GM23248 (cell line): ENCODE data around the gene ST6GALNAC3. TPM values are rescaled to one million over a fixed set of nuclear protein-coding genes. Genes with fewer than 3 reads are reported as not detected.

Experiments
- DNase-seq: peaks from one replicate; pipeline ENCODE4 v3.0.0-alpha.2; 2015
- H2AFZ ChIP-seq: fragments of 200-600 bp; sonication (generic); 2 replicates; pipeline ENCODE4 v1.6.1; 2016; ENCODE audit warnings: antibody characterized with exemption
- H3F3A ChIP-seq: fragments of 200-600 bp; sonication (generic); 2 replicates; pipeline ENCODE4 v1.6.1; 2016; ENCODE audit warnings: mild to moderate bottlenecking, antibody characterized with exemption, mixed run types; ENCODE audit not compliant: insufficient read depth
- H3K27ac ChIP-seq: fragments of 200-600 bp; sonication (generic); 2 replicates; pipeline ENCODE4 v1.5.1; 2016; ENCODE audit warnings: mild to moderate bottlenecking
- H3K27me3 ChIP-seq: fragments of 200-600 bp; sonication (generic); replicated peaks from 2 replicates; pipeline ENCODE4 v1.6.1; 2016; ENCODE audit warnings: mild to moderate bottlenecking; ENCODE audit not compliant: insufficient read depth
- H3K36me3 ChIP-seq: fragments of 200-600 bp; sonication (generic); 2 replicates; pipeline ENCODE4 v1.6.1; 2016; ENCODE audit warnings: low read depth, mild to moderate bottlenecking
- H3K4me1 ChIP-seq: fragments of 200-600 bp; sonication (generic); 2 replicates; pipeline ENCODE4 v1.6.1; 2016; ENCODE audit warnings: mild to moderate bottlenecking; ENCODE audit not compliant: insufficient read depth
- H3K4me2 ChIP-seq: fragments of 200-600 bp; sonication (generic); one replicate; pipeline ENCODE4 v1.6.1; 2016; ENCODE audit warnings: mild to moderate bottlenecking; ENCODE audit not compliant: unreplicated experiment
- H3K4me3 ChIP-seq: fragments of 200-600 bp; sonication (generic); 2 replicates; pipeline ENCODE4 v1.5.1; 2016; ENCODE audit warnings: mild to moderate bottlenecking
- H3K79me2 ChIP-seq: fragments of 200-600 bp; sonication (generic); 2 replicates; pipeline ENCODE4 v1.6.1; 2016; ENCODE audit warnings: mild to moderate bottlenecking; ENCODE audit not compliant: insufficient read depth
- H3K9ac ChIP-seq: fragments of 200-600 bp; sonication (generic); 2 replicates; pipeline ENCODE4 v1.6.1; 2016; ENCODE audit warnings: mild to moderate bottlenecking
- H3K9me2 ChIP-seq: fragments of 200-600 bp; sonication (generic); 2 replicates; pipeline ENCODE4 v1.6.1; 2016; ENCODE audit warnings: mixed run types, mild to moderate bottlenecking, moderate library complexity; ENCODE audit not compliant: insufficient read depth
- H3K9me3 ChIP-seq: fragments of 200-600 bp; sonication (generic); one replicate; pipeline ENCODE4 v1.6.1; 2017; ENCODE audit warnings: low read depth
- H4K20me1 ChIP-seq: fragments of 200-600 bp; sonication (generic); 2 replicates; pipeline ENCODE4 v1.6.0; 2016; ENCODE audit not compliant: insufficient read depth
- EZH2 ChIP-seq: fragments of 200-600 bp; sonication (generic); IDR thresholded peaks from 2 replicates; pipeline ENCODE4 v1.6.1; 2018; ENCODE audit warnings: antibody characterized with exemption, mild to moderate bottlenecking; ENCODE audit not compliant: insufficient read depth, poor library complexity, severe bottlenecking
- EZH2phosphoT487 ChIP-seq: fragments of 200-600 bp; sonication (generic); IDR thresholded peaks from 2 replicates; pipeline ENCODE4 v1.6.1; 2018; ENCODE audit warnings: antibody characterized with exemption, moderate library complexity, mild to moderate bottlenecking, low read depth; ENCODE audit not compliant: insufficient read depth
- WGBS, 2 experiments: methylation state at CpG; one replicate each; pipeline ENCODE4 v1.1.6; 2015 to 2017; ENCODE audit warnings: low lambda C conversion rate in 2 of 2, low coverage in 1 of 2; ENCODE audit errors: missing lambda C conversion rate in 2 of 2; 5-methylcytosine and 5-hydroxymethylcytosine counted together
- in situ Hi-C: fragments of 300-500 bp; cut with MboI; formaldehyde crosslinking; loops from 2 replicates; pipeline ENCODE4 v1.15.0; 2020
- polyA plus RNA-seq: library from polyadenylated mRNA; unstranded; fragments of >200 nt; fragmentation: Nextera tagmentation; extraction: Ambion mirVana; gene quantifications from 2 replicates; pipeline ENCODE4 v1.2.1, GENCODE V29; 2016
- total RNA-seq: library from RNA; depleted of rRNA; stranded (reverse); fragments of >200 nt; shearing (Covaris generic); gene quantifications from 2 replicates; pipeline ENCODE4 v1.2.3, GENCODE V29; 2014

The ST6GALNAC3 gene
- total and polyA plus RNA-seq, 2 experiments from 2014 or later: not detected

GRCh38 chr1:76285578-76286135, 211.1 kb downstream of the ST6GALNAC3 start:
- Histone ChIP-seq H3K27ac (no peak overlapping the region), H3K4me1 (no peaks in the 10 kb centered on the region), H3K4me3 (no peak overlapping the region), H3F3A (no peaks in the 10 kb centered on the region), H3K4me2 (no peak overlapping the region), H3K9ac (no peak overlapping the region), H4K20me1 (no peaks in the 10 kb centered on the region), H2AFZ (no peak overlapping the region), H3K36me3 (no peaks in the 10 kb centered on the region), H3K27me3 (no peaks in the 10 kb centered on the region; the same call in 1 of the 2 replicates), H3K9me2 (no peaks in the 10 kb centered on the region), H3K9me3 (no peaks in the 10 kb centered on the region), H3K79me2 (no peaks in the 10 kb centered on the region)
- WGBS, 2 experiments: 55 to 100% methylated on average over 2 to 4 of the region's 4 CpGs
- in situ Hi-C loops: no loop called here
- DNase-seq: no peak
- TF ChIP-seq EZH2phosphoT487: no peak
- no peak for TF ChIP-seq EZH2

- Histone ChIP-seq H3K79me2 (no peaks in the 10 kb centered on the region), H3K9me2 (no peaks in the 10 kb centered on the region), H3K9ac (no peak overlapping the region), H4K20me1 (no peaks in the 10 kb centered on the region), H3K27me3 (no peaks in the 10 kb centered on the region; the same call in 1 of the 2 replicates), H3K4me1 (no peaks in the 10 kb centered on the region), H3K36me3 (no peaks in the 10 kb centered on the region), H3K4me3 (no peak overlapping the region), H2AFZ (no peak overlapping the region), H3K9me3 (no peaks in the 10 kb centered on the region), H3K27ac (no peak overlapping the region), H3K4me2 (no peak overlapping the region), H3F3A (no peaks in the 10 kb centered on the region)
- no peak for DNase-seq
- WGBS, 2 experiments: 81 to 83% methylated on average over 2 of the region's 2 CpGs
- in situ Hi-C loops: no loop called here
- TF ChIP-seq EZH2phosphoT487 (no peak), EZH2 (no peak)
Observed at GRCh38 chr1:76287917-76288316, 213.4 kb downstream of the ST6GALNAC3 start.

GRCh38 chr1:76288758-76289483, 214.4 kb downstream of the ST6GALNAC3 start:
- no peak for DNase-seq
- Histone ChIP-seq H3K27ac (no peak overlapping the region), H3K36me3 (no peaks in the 10 kb centered on the region), H3K9me3 (no peaks in the 10 kb centered on the region), H3K27me3 (no peaks in the 10 kb centered on the region; the same call in 1 of the 2 replicates), H2AFZ (no peak overlapping the region), H3K4me2 (no peak overlapping the region), H3K9ac (no peak overlapping the region), H3K4me3 (no peak overlapping the region), H3F3A (no peaks in the 10 kb centered on the region), H3K79me2 (no peaks in the 10 kb centered on the region), H4K20me1 (no peaks in the 10 kb centered on the region), H3K4me1 (no peaks in the 10 kb centered on the region), H3K9me2 (no peaks in the 10 kb centered on the region)
- 66 to 70% methylated on average over 5 of the region's 5 CpGs for WGBS, 2 experiments
- TF ChIP-seq EZH2phosphoT487: no peak
- no peak for TF ChIP-seq EZH2
- in situ Hi-C loops: no loop called here

- in situ Hi-C loops: no loop called here
Observed at GRCh38 chr1:76289692-76290091, 215.1 kb downstream of the ST6GALNAC3 start.

More at GRCh38 chr1:76289692-76290091, 215.1 kb downstream of the ST6GALNAC3 start:
- Histone ChIP-seq H3K9me2 (no peaks in the 10 kb centered on the region), H3K9me3 (no peaks in the 10 kb centered on the region), H3K27me3 (no peaks in the 10 kb centered on the region; the same call in 1 of the 2 replicates), H3K79me2 (no peaks in the 10 kb centered on the region), H3K4me1 (no peaks in the 10 kb centered on the region), H3K36me3 (no peaks in the 10 kb centered on the region), H2AFZ (no peak overlapping the region), H3F3A (no peaks in the 10 kb centered on the region), H3K4me2 (no peak overlapping the region), H3K9ac (no peak overlapping the region), H4K20me1 (no peaks in the 10 kb centered on the region), H3K4me3 (no peak overlapping the region), H3K27ac (no peak overlapping the region)
- no peak for DNase-seq
- TF ChIP-seq EZH2phosphoT487 (no peak), EZH2 (no peak)
- 45 to 46% methylated on average over 2 of the region's 2 CpGs for WGBS, 2 experiments
